ENCODE measurements around the gene CCDC33. TPM values are rescaled to one million over a fixed set of nuclear protein-coding genes. Genes with fewer than 3 reads are reported as not detected.

CCDC33 gene
- total RNA-seq, 2 donors from 2014 or later, result 1.5 TPM; not detected in 1

DNA sequence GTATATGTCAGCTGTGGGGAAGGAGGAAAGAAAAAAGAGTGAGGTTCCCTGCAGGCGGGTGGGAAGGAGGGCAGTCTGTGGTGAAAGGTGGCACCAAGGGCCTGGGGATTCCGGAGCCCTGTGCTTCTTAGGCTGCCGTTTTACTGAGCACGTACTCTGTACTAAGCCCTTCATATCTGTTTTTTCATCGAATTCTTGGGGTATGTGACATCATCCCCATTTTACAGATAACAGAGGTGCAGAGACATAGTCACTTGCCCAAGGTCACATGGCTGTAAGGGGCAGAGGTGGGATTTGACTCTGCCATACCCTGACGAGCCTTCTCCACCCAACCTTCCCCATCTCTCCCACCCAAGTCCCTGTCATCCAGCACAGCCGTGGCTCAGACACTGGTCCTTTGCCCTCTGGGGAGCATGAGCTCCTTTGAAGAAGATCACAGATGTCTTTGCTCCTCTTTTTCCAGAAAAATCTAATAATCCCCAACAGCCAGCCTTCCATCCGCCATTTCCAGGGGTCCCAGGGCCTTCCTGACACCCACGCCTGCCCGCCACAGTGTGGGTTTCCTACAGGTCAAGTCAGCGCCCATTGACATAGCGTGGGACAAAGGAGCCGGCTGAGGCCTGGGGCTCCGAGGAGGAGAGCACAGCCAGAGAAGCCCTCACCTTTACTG lies 107.1 kb downstream of the CCDC33 start:
- H3K4me3 ChIP-seq, result no peak overlapping the region
- TF ChIP-seq POLR2AphosphoS5 (IDR thresholded peaks at IDR 0.05) (no peak), POLR2A (IDR thresholded peaks at IDR 0.05) (no peak)
- TF ChIP-seq, protein P1, sequence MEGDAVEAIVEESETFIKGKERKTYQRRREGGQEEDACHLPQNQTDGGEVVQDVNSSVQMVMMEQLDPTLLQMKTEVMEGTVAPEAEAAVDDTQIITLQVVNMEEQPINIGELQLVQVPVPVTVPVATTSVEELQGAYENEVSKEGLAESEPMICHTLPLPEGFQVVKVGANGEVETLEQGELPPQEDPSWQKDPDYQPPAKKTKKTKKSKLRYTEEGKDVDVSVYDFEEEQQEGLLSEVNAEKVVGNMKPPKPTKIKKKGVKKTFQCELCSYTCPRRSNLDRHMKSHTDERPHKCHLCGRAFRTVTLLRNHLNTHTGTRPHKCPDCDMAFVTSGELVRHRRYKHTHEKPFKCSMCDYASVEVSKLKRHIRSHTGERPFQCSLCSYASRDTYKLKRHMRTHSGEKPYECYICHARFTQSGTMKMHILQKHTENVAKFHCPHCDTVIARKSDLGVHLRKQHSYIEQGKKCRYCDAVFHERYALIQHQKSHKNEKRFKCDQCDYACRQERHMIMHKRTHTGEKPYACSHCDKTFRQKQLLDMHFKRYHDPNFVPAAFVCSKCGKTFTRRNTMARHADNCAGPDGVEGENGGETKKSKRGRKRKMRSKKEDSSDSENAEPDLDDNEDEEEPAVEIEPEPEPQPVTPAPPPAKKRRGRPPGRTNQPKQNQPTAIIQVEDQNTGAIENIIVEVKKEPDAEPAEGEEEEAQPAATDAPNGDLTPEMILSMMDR (IDR thresholded peaks at IDR 0.05), result no peak
- H3K36me3 ChIP-seq, result no peaks in the 10 kb centered on the region
- H3K27ac ChIP-seq, result no peak overlapping the region
- intact Hi-C loops (cut with DNase I), result no loop called here
- H3K4me1 ChIP-seq (replicated peaks), result no peaks in the 10 kb centered on the region
- no peaks in the 10 kb centered on the region for H3K27me3 ChIP-seq (replicated peaks; ENCODE audit: insufficient read depth)
- DNase-seq (ENCODE audit: low spot score), result no peak
- WGBS, result 96% methylated on average over 14 of the region's 14 CpGs
- H3K9me3 ChIP-seq, result no peaks in the 10 kb centered on the region

DNA sequence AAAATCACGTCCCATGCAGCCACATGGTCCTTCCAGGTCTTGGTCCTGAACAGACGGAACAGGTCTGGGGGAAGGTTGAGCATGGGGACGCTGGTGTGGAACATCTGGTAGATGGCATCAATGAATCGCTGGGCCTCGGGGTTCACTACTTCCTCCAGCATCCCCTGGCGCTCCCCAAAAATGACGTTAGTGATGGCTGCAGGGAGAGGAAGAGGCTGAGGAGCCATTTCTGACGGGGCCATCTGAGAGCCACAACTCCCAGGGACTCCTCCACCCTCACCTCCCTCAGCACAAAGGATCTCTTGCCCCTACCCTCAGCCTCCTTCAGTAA lies 107.6 kb downstream of the CCDC33 start:
- Histone ChIP-seq H3K4me1 (replicated peaks) (no peaks in the 10 kb centered on the region), H3K4me3 (no peak overlapping the region), H3K9me3 (no peaks in the 10 kb centered on the region), H3K36me3 (no peaks in the 10 kb centered on the region), H3K27ac (no peak overlapping the region), H3K27me3 (replicated peaks; ENCODE audit: insufficient read depth) (no peaks in the 10 kb centered on the region)
- DNase-seq (ENCODE audit: low spot score), result no peak
- TF ChIP-seq POLR2A (IDR thresholded peaks at IDR 0.05), result no peak
- TF ChIP-seq, protein P1 (IDR thresholded peaks at IDR 0.05), result no peak
- intact Hi-C loops (cut with DNase I), result no loop called here
- 98% methylated on average over 8 of the region's 8 CpGs for WGBS

DNA sequence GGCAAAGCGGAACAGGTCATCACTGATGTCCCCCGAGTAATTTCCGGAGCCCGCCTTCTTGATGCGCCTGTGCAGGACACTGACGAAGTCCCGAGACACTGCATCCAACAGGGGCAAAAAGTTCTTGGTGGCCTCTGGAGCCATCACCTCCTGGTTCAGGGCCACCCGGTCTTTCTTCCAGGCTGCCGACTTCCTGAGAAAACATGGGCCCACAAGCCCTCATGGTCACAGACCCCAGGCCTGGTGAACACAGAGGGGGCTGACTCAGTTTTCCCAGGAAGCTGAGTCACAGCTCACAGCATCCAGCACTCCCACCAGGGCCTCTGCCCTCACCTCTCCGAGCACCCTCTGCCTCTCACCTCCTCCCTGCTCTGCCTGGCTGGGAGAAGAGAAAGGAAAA lies 108.9 kb downstream of the CCDC33 start:
- TF ChIP-seq POLR2A (IDR thresholded peaks at IDR 0.05), result no peak
- TF ChIP-seq POLR2AphosphoS5 (IDR thresholded peaks at IDR 0.05), result no peak
- TF ChIP-seq, protein P1 (IDR thresholded peaks at IDR 0.05), result no peak
- H3K27me3 ChIP-seq (replicated peaks; ENCODE audit: insufficient read depth), result no peaks in the 10 kb centered on the region
- no peaks in the 10 kb centered on the region for H3K9me3 ChIP-seq
- no peak for DNase-seq (ENCODE audit: low spot score)
- no peak overlapping the region for H3K27ac ChIP-seq
- H3K4me1 ChIP-seq (replicated peaks), result no peaks in the 10 kb centered on the region
- H3K36me3 ChIP-seq, result no peaks in the 10 kb centered on the region
- 89% methylated on average over 10 of the region's 10 CpGs for WGBS
- intact Hi-C loops (cut with DNase I), result no loop called here
- H3K4me3 ChIP-seq, result no peak overlapping the region

DNA sequence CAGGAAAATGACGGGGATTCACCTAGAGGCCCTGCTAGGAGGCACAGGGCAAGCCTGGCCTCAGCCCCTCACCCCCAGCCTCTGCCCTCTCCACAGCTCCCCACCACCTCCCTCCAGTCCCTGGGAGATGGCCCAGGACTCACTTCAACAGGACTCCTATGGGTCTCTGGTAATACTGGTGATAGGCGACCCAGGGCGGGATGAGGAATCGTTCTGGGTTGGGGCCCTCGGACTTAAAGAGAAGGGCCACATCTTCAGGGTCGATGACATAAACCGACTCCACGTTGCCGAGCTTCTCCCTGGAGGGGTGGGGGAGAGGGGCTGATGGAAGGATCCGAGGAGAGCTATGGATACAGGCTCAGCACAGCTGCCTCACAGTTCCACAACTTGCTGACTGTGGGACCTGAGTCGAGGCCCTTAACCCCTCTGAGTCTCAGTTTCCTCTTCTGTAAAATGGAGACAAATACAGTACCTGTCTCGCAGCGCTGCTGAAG lies 111.7 kb downstream of the CCDC33 start:
- intact Hi-C loops (cut with DNase I), result no loop called here
- no peaks in the 10 kb centered on the region for H3K9me3 ChIP-seq
- no peaks in the 10 kb centered on the region for H3K36me3 ChIP-seq
- 91% methylated on average over 13 of the region's 13 CpGs for WGBS
- no peak overlapping the region for H3K4me3 ChIP-seq
- no peak for DNase-seq (ENCODE audit: low spot score)
- TF ChIP-seq POLR2AphosphoS5 (IDR thresholded peaks at IDR 0.05) (no peak), POLR2A (IDR thresholded peaks at IDR 0.05) (no peak)
- TF ChIP-seq, protein P1 (IDR thresholded peaks at IDR 0.05), result no peak
- no peak overlapping the region for H3K27ac ChIP-seq
- H3K27me3 ChIP-seq (replicated peaks; ENCODE audit: insufficient read depth), result no peaks in the 10 kb centered on the region
- no peaks in the 10 kb centered on the region for H3K4me1 ChIP-seq (replicated peaks)

DNA sequence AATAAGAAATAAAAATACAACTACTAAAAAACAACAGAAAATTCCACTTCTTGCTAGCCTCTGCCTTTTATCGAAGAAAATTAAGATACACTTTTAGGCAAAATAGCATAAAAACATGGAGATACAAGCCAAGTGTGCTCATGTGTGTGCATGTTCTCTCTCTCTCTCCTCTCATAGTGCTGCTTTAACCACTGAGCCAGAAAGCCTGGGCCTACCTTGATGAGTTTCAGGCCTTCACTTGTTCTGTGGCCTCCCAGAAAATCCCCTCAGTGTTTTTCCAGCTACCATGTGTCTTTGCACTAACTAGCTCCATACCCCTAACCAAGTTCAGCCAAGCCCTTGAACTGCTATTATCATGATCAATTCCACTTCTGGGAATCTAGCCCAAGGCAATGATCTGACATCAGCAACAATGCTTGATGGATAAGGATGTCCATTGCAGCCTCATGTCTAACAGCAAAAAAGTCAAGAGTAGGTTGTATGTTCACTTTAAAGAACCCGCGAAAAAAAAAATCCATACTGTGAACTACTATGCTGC lies 113.2 kb downstream of the CCDC33 start:
- Histone ChIP-seq H3K27me3 (replicated peaks; ENCODE audit: insufficient read depth) (no peaks in the 10 kb centered on the region), H3K9me3 (no peaks in the 10 kb centered on the region), H3K36me3 (no peaks in the 10 kb centered on the region), H3K4me3 (no peak overlapping the region), H3K4me1 (replicated peaks) (no peaks in the 10 kb centered on the region), H3K27ac (no peak overlapping the region)
- WGBS, result 84% methylated on average over 3 of the region's 3 CpGs
- intact Hi-C loops (cut with DNase I), result no loop called here
- DNase-seq (ENCODE audit: low spot score), result no peak
- TF ChIP-seq POLR2A (IDR thresholded peaks at IDR 0.05) (no peak), POLR2AphosphoS5 (IDR thresholded peaks at IDR 0.05) (no peak)
- TF ChIP-seq, protein P1 (IDR thresholded peaks at IDR 0.05), result no peak
